GM12891 (cell line): ENCODE measurements around the gene PPP1R9B.

Experiments used
- PAX5 ChIP-seq: IDR thresholded peaks from 2 replicates; pipeline ENCODE4 v1.6.1; 2011; ENCODE audit warnings: low read length, moderate library complexity, mild to moderate bottlenecking; ENCODE audit not compliant: insufficient read depth, severe bottlenecking
- POLR2A ChIP-seq: IDR thresholded peaks from 2 replicates; pipeline ENCODE4 v1.6.1; 2011; ENCODE audit warnings: low read depth, low read length, control low read depth
- POLR2AphosphoS5 ChIP-seq: IDR thresholded peaks from 2 replicates; pipeline ENCODE4 v1.6.1; 2011; ENCODE audit warnings: low read depth, low read length, control low read depth
- SPI1 ChIP-seq: IDR thresholded peaks from 2 replicates; pipeline ENCODE4 v1.6.1; 2011; ENCODE audit warnings: low read depth, low read length, control low read depth
- TAF1 ChIP-seq: IDR thresholded peaks from 2 replicates; pipeline ENCODE4 v1.6.1; 2011; ENCODE audit warnings: low read depth, low read length, control low read depth

- TF ChIP-seq POLR2AphosphoS5 (no peak), POLR2A (no peak), PAX5 (no peak), TAF1 (no peak), SPI1 (no peak)
These were observed 56.7 kb downstream of the PPP1R9B start for GRCh38 chr17:50093807-50094206.
